Chondrocyte (in vitro differentiated cells): ENCODE data around the gene TMEM123. TPM values are rescaled to one million over a fixed set of nuclear protein-coding genes. Genes with fewer than 3 reads are reported as not detected.

Experiments used
- DNase-seq: peaks from one replicate; pipeline ENCODE4 v3.0.0; 2021; ENCODE audit warnings: mixed read lengths, low spot score
- H3K27ac Mint-ChIP-seq: one replicate; pipeline ENCODE4 v1.8.0; 2021; ENCODE audit warnings: mild to moderate bottlenecking, moderate library complexity, mixed read lengths; ENCODE audit not compliant: unreplicated experiment
- H3K27me3 Mint-ChIP-seq: 2 replicates; pipeline ENCODE4 v1.8.0; 2021; ENCODE audit warnings: low read depth, mixed read lengths
- H3K36me3 Mint-ChIP-seq: 2 replicates; pipeline ENCODE4 v1.8.0; 2021; ENCODE audit warnings: low read depth, mixed read lengths
- H3K4me1 Mint-ChIP-seq: 2 replicates; pipeline ENCODE4 v1.8.0; 2021; ENCODE audit warnings: low read depth, mild to moderate bottlenecking, mixed read lengths
- H3K4me3 Mint-ChIP-seq: one replicate; pipeline ENCODE4 v1.8.0; 2021; ENCODE audit warnings: mild to moderate bottlenecking, moderate library complexity, mixed read lengths; ENCODE audit not compliant: unreplicated experiment
- H3K9me3 Mint-ChIP-seq: 2 replicates; pipeline ENCODE4 v1.8.0; 2021; ENCODE audit warnings: low read depth, mixed read lengths
- CTCF ChIP-seq: fragments of 200-600 bp; sonication (generic); IDR thresholded peaks from 2 replicates; pipeline ENCODE4 v1.5.0; 2021; ENCODE audit warnings: antibody characterized with exemption, mild to moderate bottlenecking, moderate library complexity
- total RNA-seq: library from RNA; stranded (reverse); gene quantifications from 3 replicates; pipeline ENCODE4 v1.2.1, GENCODE V29; 2021

The TMEM123 gene
- total RNA-seq, 1 donor from 2014 or later: 105 TPM

GRCh38 chr11:102497061-102497460 lies 44.5 kb upstream of the TMEM123 start:
- Mint-ChIP-seq H3K36me3 (no peaks in the 10 kb centered on the region), H3K27ac (no peak overlapping the region), H3K4me1 (peaks cover 13% of the 10 kb centered on the region), H3K4me3 (no peak overlapping the region), H3K9me3 (no peaks in the 10 kb centered on the region), H3K27me3 (no peaks in the 10 kb centered on the region)
- DNase-seq: no peak
- no peak for TF ChIP-seq CTCF

DNA sequence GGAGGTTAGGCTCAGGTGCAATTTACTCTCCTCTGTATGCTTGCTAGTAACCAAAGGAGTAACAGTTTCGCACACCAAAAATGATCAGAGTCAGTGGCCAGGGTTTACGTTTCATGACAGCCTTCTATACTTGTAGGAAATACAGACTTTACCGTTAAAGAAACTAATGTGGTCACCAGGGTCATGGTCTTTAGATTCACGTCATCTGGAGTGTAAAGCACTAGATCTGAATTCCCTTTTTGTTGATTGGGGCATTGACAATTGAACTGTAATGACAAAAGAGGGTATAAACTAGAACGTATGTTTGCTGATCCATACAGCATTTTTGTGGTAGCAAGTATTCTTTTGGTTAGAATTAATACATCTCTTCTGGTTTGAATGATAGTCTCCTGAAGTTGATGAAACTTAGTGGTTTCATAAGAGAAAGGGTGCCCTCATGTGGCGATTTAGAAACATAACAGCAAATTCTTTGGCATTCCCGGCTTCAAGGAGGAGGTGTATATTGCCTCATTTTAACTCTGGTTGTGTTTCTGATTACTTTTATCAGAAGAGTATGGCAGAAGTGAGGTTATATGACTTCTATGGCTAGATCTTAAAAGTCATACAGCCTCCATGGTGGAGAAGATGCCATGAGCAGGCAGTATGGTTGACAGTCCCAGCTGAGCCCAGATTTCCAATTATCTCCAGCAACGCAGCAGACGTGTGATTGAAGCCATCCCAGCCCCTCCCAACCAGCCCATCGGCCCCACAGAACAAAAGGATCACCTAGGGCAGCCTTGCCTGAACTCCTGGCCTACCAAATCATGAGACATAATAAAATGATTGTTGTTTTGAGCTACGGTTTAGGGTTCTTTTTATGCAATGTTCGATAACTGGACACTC lies 42.8 kb upstream of the TMEM123 start:
- Mint-ChIP-seq H3K4me3 (no peak overlapping the region), H3K27me3 (no peaks in the 10 kb centered on the region), H3K4me1 (peaks cover 13% of the 10 kb centered on the region), H3K27ac (no peak overlapping the region), H3K36me3 (no peaks in the 10 kb centered on the region), H3K9me3 (no peaks in the 10 kb centered on the region)
- peak; percentile 92 for TF ChIP-seq CTCF
- no peak for DNase-seq

- Mint-ChIP-seq H3K9me3 (no peaks in the 10 kb centered on the region), H3K4me1 (peaks cover 10% of the 10 kb centered on the region), H3K27ac (no peak overlapping the region), H3K4me3 (no peak overlapping the region), H3K27me3 (no peaks in the 10 kb centered on the region), H3K36me3 (no peaks in the 10 kb centered on the region)
- no peak for DNase-seq
- no peak for TF ChIP-seq CTCF
Observed at GRCh38 chr11:102494216-102494615, 41.7 kb upstream of the TMEM123 start.

DNA sequence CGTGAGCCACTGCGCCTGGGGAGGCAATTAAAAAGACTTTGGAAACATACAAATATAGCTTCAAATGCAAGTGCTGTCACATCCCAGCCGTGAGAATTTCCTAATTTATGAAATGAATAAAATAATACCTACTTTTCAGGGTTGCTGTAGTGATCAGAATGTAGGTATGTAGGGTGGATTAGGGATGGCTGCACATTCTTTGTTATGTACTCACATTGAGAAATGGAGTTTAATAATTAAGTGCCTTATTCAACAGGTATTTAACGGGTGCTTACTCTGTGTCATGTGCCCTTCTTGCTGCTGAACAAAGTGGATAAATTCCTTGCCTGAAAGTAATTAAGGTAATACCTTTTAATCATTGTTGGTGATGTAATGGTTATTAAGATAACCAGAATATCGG lies 41.0 kb upstream of the TMEM123 start:
- Mint-ChIP-seq H3K27me3 (no peaks in the 10 kb centered on the region), H3K4me3 (no peak overlapping the region), H3K4me1 (peaks cover 17% of the 10 kb centered on the region), H3K27ac (no peak overlapping the region), H3K9me3 (no peaks in the 10 kb centered on the region), H3K36me3 (no peaks in the 10 kb centered on the region)
- TF ChIP-seq CTCF: no peak
- no peak for DNase-seq

- TF ChIP-seq CTCF: no peak
- no peak for DNase-seq
- no peak overlapping the region for H3K4me3 Mint-ChIP-seq
- no peak overlapping the region for H3K27ac Mint-ChIP-seq
- no peaks in the 10 kb centered on the region for H3K36me3 Mint-ChIP-seq
- no peaks in the 10 kb centered on the region for H3K27me3 Mint-ChIP-seq
- H3K9me3 Mint-ChIP-seq: no peaks in the 10 kb centered on the region
- H3K4me1 Mint-ChIP-seq: peaks cover 22% of the 10 kb centered on the region
Observed at GRCh38 chr11:102491969-102492368, 39.4 kb upstream of the TMEM123 start.
